NCI-H2081 treated with DMSO at 0.1 percent for 48 hours (cell line): Measurements from ENCODE around the gene ABCC3.

Source experiments
- DNase-seq: peaks from one replicate; lab custom pipeline; 2025; lab: John Stamatoyannopoulos, UW

Gene ABCC3

GRCh38 chr17:50684612-50685333 is 50.1 kb downstream of the ABCC3 start:
- DNase-seq = no peak

- DNase-seq = no peak
These were observed 50.6 kb downstream of the ABCC3 start for GRCh38 chr17:50685334-50685665.

GRCh38 chr17:50685691-50686493 is 51.2 kb downstream of the ABCC3 start:
- no peak for DNase-seq

GRCh38 chr17:50686494-50687199 is 52.0 kb downstream of the ABCC3 start:
- no peak for DNase-seq

- DNase-seq = no peak
These were observed 52.8 kb downstream of the ABCC3 start for GRCh38 chr17:50687200-50688066.

- DNase-seq = no peak
These were observed 53.6 kb downstream of the ABCC3 start for GRCh38 chr17:50688245-50688644.

- DNase-seq = no peak
These were observed 54.6 kb downstream of the ABCC3 start for GRCh38 chr17:50689251-50689650.

GRCh38 chr17:50689956-50690886 is 55.5 kb downstream of the ABCC3 start:
- DNase-seq = no peak

- DNase-seq = no peak
These were observed 56.3 kb downstream of the ABCC3 start for GRCh38 chr17:50690887-50691549.

- DNase-seq = no peak
These were observed 57.1 kb downstream of the ABCC3 start for GRCh38 chr17:50691550-50692447.

- DNase-seq = no peak
These were observed 57.9 kb downstream of the ABCC3 start for GRCh38 chr17:50692448-50693035.

- DNase-seq = no peak
These were observed 58.5 kb downstream of the ABCC3 start for GRCh38 chr17:50693036-50693682.

- DNase-seq = no peak
These were observed 61.7 kb downstream of the ABCC3 start for GRCh38 chr17:50696365-50696879.

- no peak for DNase-seq
These were observed 62.4 kb downstream of the ABCC3 start for GRCh38 chr17:50697062-50697461.

- DNase-seq = no peak
These were observed 63.1 kb downstream of the ABCC3 start for GRCh38 chr17:50697663-50698272.

- no peak for DNase-seq
These were observed 64.7 kb downstream of the ABCC3 start for GRCh38 chr17:50699410-50699809.

- no peak for DNase-seq
These were observed 68.5 kb downstream of the ABCC3 start for GRCh38 chr17:50703162-50703561.
